PC-3 (cell line): Measurements from ENCODE around the gene SEC23A. TPM values are rescaled to one million over a fixed set of nuclear protein-coding genes. Genes with fewer than 3 reads are reported as not detected.
"Not testable (repeated sequence)": the region's sequence is repeated elsewhere in the genome, so short reads cannot be mapped to it uniquely, and the experiment has no call there.

Source experiments
- ATAC-seq: fragments of 200-7000 bp; cut with Tn5 transposase; 2 replicates; pipeline ENCODE4 v1.9.1; 2020; ENCODE audit warnings: mild to moderate bottlenecking, moderate library complexity
- BruUV-seq: library from RNA; stranded (reverse); fragments of 400-500 nt; replicated peaks from 2 replicates; lab custom pipeline; 2021; lab: Mats Ljungman, UMichigan
- CTCF ChIA-PET: fragments of 300-600 bp; sonication (Branson Sonifier 250); formaldehyde crosslinking; loops from one replicate; lab custom pipeline; 2022; ENCODE audit warnings: antibody characterized with exemption; lab: Charles Lee
- POLR2A ChIA-PET: fragments of 300-600 bp; sonication (Branson Sonifier 250); formaldehyde crosslinking; loops from one replicate; lab custom pipeline; 2022; ENCODE audit warnings: antibody characterized with exemption; ENCODE audit not compliant: unreplicated experiment; lab: Charles Lee
- DNase-seq: peaks from one replicate; pipeline ENCODE4 v3.0.0-alpha.2; 2015
- H2AFZ ChIP-seq: fragments of 300-600 bp; sonication (generic); 2 replicates; pipeline ENCODE4 v1.6.0; 2016; ENCODE audit warnings: antibody characterized with exemption, low read length
- H3F3A ChIP-seq: fragments of 300-600 bp; sonication (generic); one replicate; pipeline ENCODE4 v1.6.0; 2017; ENCODE audit warnings: antibody characterized with exemption, low read length, control low read depth, mild to moderate bottlenecking; ENCODE audit not compliant: unreplicated experiment
- H3K27ac ChIP-seq: fragments of 300-600 bp; sonication (generic); 2 replicates; pipeline ENCODE4 v1.5.1; 2016; ENCODE audit warnings: mild to moderate bottlenecking, low read length
- H3K27me3 ChIP-seq: fragments of 300-600 bp; sonication (generic); 2 replicates; pipeline ENCODE4 v1.6.1; 2016; ENCODE audit warnings: low read length, mixed read lengths
- H3K36me3 ChIP-seq: fragments of 300-600 bp; sonication (generic); 2 replicates; pipeline ENCODE4 v1.6.1; 2016; ENCODE audit warnings: low read depth, mixed run types, low read length, mixed read lengths
- H3K4me1 ChIP-seq: fragments of 300-600 bp; sonication (generic); 2 replicates; pipeline ENCODE4 v1.5.1; 2016; ENCODE audit warnings: low read length; ENCODE audit not compliant: insufficient read depth
- H3K4me2 ChIP-seq: fragments of 300-600 bp; sonication (generic); 2 replicates; pipeline ENCODE4 v1.6.0; 2016; ENCODE audit warnings: low read length
- H3K4me3 ChIP-seq: fragments of 300-600 bp; sonication (generic); 2 replicates; pipeline ENCODE4 v1.5.1; 2016; ENCODE audit warnings: mild to moderate bottlenecking, low read length, mixed read lengths
- H3K79me2 ChIP-seq: fragments of 300-600 bp; sonication (generic); 2 replicates; pipeline ENCODE4 v1.6.1; 2017; ENCODE audit warnings: low read length, mixed read lengths
- H3K9ac ChIP-seq: fragments of 300-600 bp; sonication (generic); 2 replicates; pipeline ENCODE4 v1.6.0; 2016; ENCODE audit warnings: mild to moderate bottlenecking, low read length
- H3K9me2 ChIP-seq: fragments of 300-600 bp; sonication (generic); replicated peaks from 2 replicates; pipeline ENCODE4 v1.6.1; 2016; ENCODE audit warnings: mixed run types, low read length, mixed read lengths
- H3K9me3 ChIP-seq: fragments of 300-600 bp; sonication (generic); 2 replicates; pipeline ENCODE4 v1.6.1; 2016; ENCODE audit warnings: low read length, mixed read lengths
- H4K20me1 ChIP-seq: fragments of 300-600 bp; sonication (generic); 2 replicates; pipeline ENCODE4 v1.6.1; 2016; ENCODE audit warnings: low read length, mixed read lengths
- CTCF ChIP-seq: fragments of 300-600 bp; sonication (generic); conservative IDR thresholded peaks from 2 replicates; pipeline ENCODE4 v1.5.1; 2017; ENCODE audit warnings: antibody characterized with exemption, low read depth, mild to moderate bottlenecking, low read length
- EZH2 ChIP-seq: fragments of 300-600 bp; sonication (generic); IDR thresholded peaks from one replicate; pipeline ENCODE4 v1.6.1; 2017; ENCODE audit warnings: antibody characterized with exemption, mild to moderate bottlenecking, low read length; ENCODE audit not compliant: unreplicated experiment
- EZH2phosphoT487 ChIP-seq: fragments of 300-600 bp; sonication (generic); IDR thresholded peaks from 2 replicates; pipeline ENCODE4 v1.6.1; 2018; ENCODE audit warnings: mild to moderate bottlenecking, antibody characterized with exemption, low read length, borderline replicate concordance
- intact Hi-C: fragments of 100-400 bp; cut with micrococcal nuclease; formaldehyde crosslinking; loops from 2 replicates; pipeline ENCODE4 v1.9.0; 2023
- total RNA-seq: library from RNA; depleted of rRNA; stranded (reverse); fragments of >200 nt; gene quantifications from 2 replicates; pipeline ENCODE4 v1.2.3, GENCODE V29; 2014

The SEC23A gene
- total RNA-seq, 1 experiment from 2014 or later, result 67.0 TPM

DNA sequence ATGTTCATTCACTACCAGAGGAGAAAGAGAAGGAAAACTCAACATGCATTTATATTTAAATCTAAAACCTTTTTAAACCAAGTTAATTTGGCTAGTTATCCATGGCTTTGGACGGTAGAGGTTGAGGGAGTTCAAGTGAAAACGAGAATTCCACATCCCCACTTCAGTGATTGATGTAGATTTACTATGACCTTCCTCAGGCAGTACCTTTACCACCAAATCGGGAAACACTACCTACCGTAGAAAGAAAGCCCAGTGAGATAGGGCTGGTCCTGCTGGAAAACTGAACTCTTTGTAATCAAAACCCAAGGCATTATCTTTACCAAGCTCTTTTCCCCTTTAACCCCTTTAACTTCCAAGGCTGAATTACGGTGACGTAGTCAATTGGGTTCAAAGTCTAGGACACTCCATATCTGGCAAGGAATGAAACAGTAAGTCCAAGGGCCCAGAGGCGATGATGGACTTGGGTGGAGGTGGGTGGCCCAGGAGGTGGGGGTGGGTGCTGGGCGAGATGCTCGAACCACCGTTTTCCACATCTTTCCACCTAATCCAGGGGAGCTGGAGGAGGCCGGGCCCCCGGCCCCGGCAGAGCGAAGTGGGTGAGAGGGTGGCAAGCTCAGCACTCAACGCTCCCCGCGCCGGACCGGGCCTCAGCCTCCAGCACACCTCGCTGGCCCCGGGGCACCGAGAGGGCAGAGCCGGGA is 618 bp downstream of the SEC23A start:
- H3K9me3 ChIP-seq, result no peaks in the 10 kb centered on the region
- peak overlapping the region; percentile 95 for H3K9ac ChIP-seq
- H3K27ac ChIP-seq, result peak overlapping the region; percentile 74
- POLR2A ChIA-PET, result interaction anchor here (1.0 to 1.7 kb wide), 3 partner anchors 12 to 330 kb away, joined by 4 to 17 read pairs (median 5); partner anchors contain the start of genes FBXO33 and GEMIN2
- H3K4me3 ChIP-seq, result peak overlapping the region; percentile 94
- intact Hi-C loops, result loop anchor here (2.0 to 10.0 kb wide), 2 partner anchors 192 to 330 kb away; partner anchors contain the start of gene FBXO33
- H3K36me3 ChIP-seq, result no peaks in the 10 kb centered on the region
- peak overlapping the region; percentile 96 for H2AFZ ChIP-seq
- H3K4me2 ChIP-seq, result peak overlapping the region; percentile 95
- ATAC-seq (peak; percentile 34), DNase-seq (peak; percentile 42)
- peaks cover 15% of the 10 kb centered on the region for H3K4me1 ChIP-seq
- TSS peak; percentile 61 for BruUV-seq
- no peaks in the 10 kb centered on the region for H3K9me2 ChIP-seq
- TF ChIP-seq EZH2, result no peak
- TF ChIP-seq CTCF, result no peak
- no peak for TF ChIP-seq EZH2phosphoT487
- H4K20me1 ChIP-seq, result 0 out of 2 replicates have a peak, but pooled peaks cover 5% of the 10 kb centered on the region
- H3F3A ChIP-seq, result peaks cover 4% of the 10 kb centered on the region
- peaks cover 71% of the 10 kb centered on the region for H3K79me2 ChIP-seq
- no peaks in the 10 kb centered on the region for H3K27me3 ChIP-seq
- CTCF ChIA-PET, result no interaction called here

DNA sequence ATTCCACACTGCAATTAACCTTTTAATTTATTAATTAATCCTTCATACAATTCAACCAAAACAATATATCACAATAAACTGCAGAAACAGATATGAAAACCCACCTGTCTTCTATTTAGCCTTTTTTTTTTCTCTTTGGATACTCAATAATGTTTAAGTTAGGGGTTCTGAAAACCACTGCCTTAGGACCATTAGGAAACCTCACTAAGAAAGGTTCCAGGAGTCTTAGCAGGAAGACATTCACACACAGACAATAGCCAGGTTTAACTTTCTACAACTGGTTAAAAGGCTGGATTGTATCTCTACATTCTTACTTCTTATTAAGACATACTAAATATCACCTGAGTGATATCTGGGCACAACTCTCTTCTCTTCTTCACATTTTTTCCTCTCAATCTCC is 3.3 kb downstream of the SEC23A start:
- H3K4me2 ChIP-seq, result peak overlapping the region; percentile 27
- BruUV-seq, result TSS peak; percentile 0

GRCh38 chr14:39099215-39099614 is 3.8 kb downstream of the SEC23A start:
- DNase-seq, H3K9ac ChIP-seq, H2AFZ ChIP-seq, H3K36me3 ChIP-seq, H3K9me2 ChIP-seq, H3K27ac ChIP-seq, H3K4me3 ChIP-seq, H3F3A ChIP-seq, intact Hi-C loops, H3K4me2 ChIP-seq, BruUV-seq, ATAC-seq, POLR2A ChIA-PET, H3K9me3 ChIP-seq, H3K27me3 ChIP-seq: not testable (repeated sequence)
- CTCF ChIA-PET, result interaction anchor here (0.5 to 0.7 kb wide), 4 partner anchors 11 to 1318 kb away, joined by 3 to 5 read pairs (median 4); no protein-coding TSS in a partner anchor
- Histone ChIP-seq H3K4me1 (peaks cover 11% of the 10 kb centered on the region), H4K20me1 (0 out of 2 replicates have a peak, but pooled peaks cover 11% of the 10 kb centered on the region), H3K79me2 (peaks cover 76% of the 10 kb centered on the region)

More for the DNA sequence above, 3.3 kb downstream of the SEC23A start:
- CTCF ChIA-PET, result no interaction called here
- intact Hi-C loops, result loop anchor here (10.0 kb wide), 1 partner anchor 195 kb away; no protein-coding TSS in a partner anchor
- Histone ChIP-seq H4K20me1 (0 out of 2 replicates have a peak, but pooled peaks cover 7% of the 10 kb centered on the region), H3K27me3 (no peaks in the 10 kb centered on the region), H3K4me3 (no peak overlapping the region; the same call in 1 of the 2 replicates), H3K79me2 (peaks cover 82% of the 10 kb centered on the region), H3K9me3 (no peaks in the 10 kb centered on the region), H3K36me3 (peaks cover 4% of the 10 kb centered on the region; the same call in 1 of the 2 replicates), H3K9me2 (no peaks in the 10 kb centered on the region), H2AFZ (no peak overlapping the region), H3K4me1 (peaks cover 15% of the 10 kb centered on the region), H3K9ac (no peak overlapping the region), H3K27ac (no peak overlapping the region), H3F3A (no peaks in the 10 kb centered on the region)
- no peak for ATAC-seq
- TF ChIP-seq CTCF (no peak), EZH2phosphoT487 (no peak), EZH2 (no peak)
- POLR2A ChIA-PET, result no interaction called here
- DNase-seq, result no peak
